GM12878 (cell line): Measurements from ENCODE around the gene NPR1. TPM values are rescaled to one million over a fixed set of nuclear protein-coding genes. Genes with fewer than 3 reads are reported as not detected.
A peak's percentile ranks its signal among the peaks of the same experiment; 100 is the strongest.

Source experiments
- ATAC-seq: fragments of 200-7000 bp; cut with Tn5 transposase; 3 replicates; pipeline ENCODE4 v1.9.1; 2020; ENCODE audit warnings: mild to moderate bottlenecking, moderate library complexity
- BruUV-seq: library from RNA; stranded (reverse); fragments of 400-500 nt; replicated peaks from 2 replicates; lab custom pipeline; 2021; lab: Mats Ljungman, UMichigan
- CTCF ChIA-PET: fragments of 300-600 bp; sonication (Branson Sonifier 250); formaldehyde crosslinking; extraction: SDS; loops from one replicate; lab custom pipeline; 2021; ENCODE audit warnings: inconsistent platforms; lab: Yijun Ruan, JAX
- POLR2A ChIA-PET: fragments of 350-600 bp; formaldehyde crosslinking; extraction: SDS; loops from one replicate; lab custom pipeline; 2021; ENCODE audit warnings: inconsistent platforms; lab: Charles Lee
- RAD21 ChIA-PET: fragments of 300-600 bp; sonication (Branson Sonifier 250); formaldehyde crosslinking; loops from one replicate; lab custom pipeline; 2023; ENCODE audit warnings: antibody characterized with exemption; ENCODE audit not compliant: unreplicated experiment; lab: Charles Lee
- SMC1A ChIA-PET: fragments of 300-600 bp; sonication (Branson Sonifier 250); formaldehyde crosslinking; loops from one replicate; lab custom pipeline; 2023; ENCODE audit not compliant: unreplicated experiment, uncharacterized antibody; lab: Charles Lee
- DNase-seq: peaks from one replicate; pipeline ENCODE4 v3.0.0-alpha.2; 2011; ENCODE audit warnings: low read depth, low spot score
- FAIRE-seq: peaks from 3 replicates; lab custom pipeline; 2011; peaks lifted over from hg19 to GRCh38; lab: Jason Lieb, UNC
- H2AFZ ChIP-seq: 2 replicates; pipeline ENCODE4 v1.6.0; 2011; ENCODE audit warnings: low read depth, low read length, control low read depth; ENCODE audit not compliant: control insufficient read depth
- H3K27ac ChIP-seq: 2 replicates; pipeline ENCODE4 v1.5.1; 2011; ENCODE audit warnings: control low read depth; ENCODE audit not compliant: control insufficient read depth, insufficient read depth
- H3K27me3 ChIP-seq, 2 experiments: replicated peaks in 1 of 2; 2 replicates each; pipeline versions ENCODE4 v1.6.0 to v1.6.1; 2011; ENCODE audit warnings: low read length in 1 of 2; ENCODE audit not compliant: control insufficient read depth in 2 of 2, insufficient read depth in 2 of 2
- H3K36me3 ChIP-seq, 2 experiments: 2 replicates each; pipeline ENCODE4 v1.5.1; 2011; ENCODE audit warnings: low read length in 1 of 2; ENCODE audit not compliant: control insufficient read depth in 2 of 2, insufficient read depth in 2 of 2
- H3K4me1 ChIP-seq: 2 replicates; pipeline ENCODE4 v1.6.1; 2011; ENCODE audit warnings: mild to moderate bottlenecking, low read length, moderate library complexity, mixed read lengths; ENCODE audit not compliant: control insufficient read depth, insufficient read depth
- H3K4me2 ChIP-seq: 2 replicates; pipeline ENCODE4 v1.6.0; 2011; ENCODE audit warnings: control low read depth; ENCODE audit not compliant: control insufficient read depth, insufficient read depth
- H3K4me3 ChIP-seq: fragments of 200-600 bp; sonication (generic); 2 replicates; pipeline ENCODE4 v1.5.1; 2016
- H3K79me2 ChIP-seq: 2 replicates; pipeline ENCODE4 v1.6.0; 2011; ENCODE audit warnings: low read length; ENCODE audit not compliant: control insufficient read depth, insufficient read depth
- H3K9ac ChIP-seq: 2 replicates; pipeline ENCODE4 v1.8.0; 2011; ENCODE audit warnings: low read length, control low read depth, mixed read lengths; ENCODE audit not compliant: control insufficient read depth, insufficient read depth
- H3K9me3 ChIP-seq: replicated peaks from 3 replicates; pipeline ENCODE4 v1.5.1; 2011; ENCODE audit warnings: mild to moderate bottlenecking, low read length; ENCODE audit not compliant: control insufficient read depth, insufficient read depth
- H4K20me1 ChIP-seq: 2 replicates; pipeline ENCODE4 v1.6.0; 2011; ENCODE audit not compliant: control insufficient read depth, insufficient read depth
- BCL3 ChIP-seq: IDR thresholded peaks from 2 replicates; pipeline ENCODE4 v1.6.1; 2011; ENCODE audit warnings: borderline replicate concordance, low read depth, mild to moderate bottlenecking, moderate library complexity, low read length; ENCODE audit not compliant: insufficient read depth, poor library complexity, severe bottlenecking
- BCLAF1 ChIP-seq: fragments of 450-650 bp; IDR thresholded peaks from 2 replicates; pipeline ENCODE4 v1.6.1; 2017; ENCODE audit warnings: antibody characterized with exemption, mild to moderate bottlenecking, moderate library complexity
- BRCA1 ChIP-seq: IDR thresholded peaks from 2 replicates; pipeline ENCODE4 v1.6.1; 2011; ENCODE audit warnings: low read depth, low read length, improper control_type of control experiment
- DPF2 ChIP-seq: fragments of 450-650 bp; IDR thresholded peaks from 2 replicates; pipeline ENCODE4 v1.6.1; 2017; ENCODE audit warnings: mild to moderate bottlenecking
- FOXK2 ChIP-seq: fragments of 450-650 bp; IDR thresholded peaks from 2 replicates; pipeline ENCODE4 v1.6.1; 2017; ENCODE audit warnings: mild to moderate bottlenecking, moderate library complexity
- GATAD2B ChIP-seq: fragments of 450-650 bp; conservative IDR thresholded peaks from 2 replicates; pipeline ENCODE4 v1.6.1; 2017; ENCODE audit warnings: low read depth, mild to moderate bottlenecking, moderate library complexity
- HCFC1 ChIP-seq: fragments of 150-350 bp; IDR thresholded peaks from 2 replicates; pipeline ENCODE4 v1.6.1; 2014; ENCODE audit warnings: low read length
- PML ChIP-seq: IDR thresholded peaks from 2 replicates; pipeline ENCODE4 v1.6.1; 2012; ENCODE audit warnings: low read length, inconsistent platforms
- POLR2A ChIP-seq: IDR thresholded peaks from 2 replicates; pipeline ENCODE4 v1.6.1; 2011; ENCODE audit warnings: low read depth, mild to moderate bottlenecking, low read length
- POLR2AphosphoS2 ChIP-seq: IDR thresholded peaks from 2 replicates; pipeline ENCODE4 v1.6.1; 2011; ENCODE audit warnings: low read depth, mild to moderate bottlenecking, low read length, improper control_type of control experiment, moderate library complexity
- POLR2AphosphoS5 ChIP-seq: IDR thresholded peaks from 2 replicates; pipeline ENCODE4 v1.6.1; 2011; ENCODE audit warnings: mild to moderate bottlenecking, low read length, inconsistent platforms
- SP1 ChIP-seq: IDR thresholded peaks from one replicate; pipeline ENCODE4 v1.6.1; 2011; ENCODE audit warnings: low read depth, low read length
- TCF7 ChIP-seq: IDR thresholded peaks from 2 replicates; pipeline ENCODE4 v1.6.1; 2014; ENCODE audit warnings: antibody characterized with exemption, borderline replicate concordance
- WRNIP1 ChIP-seq: IDR thresholded peaks from 2 replicates; pipeline ENCODE4 v1.6.1; 2011; ENCODE audit warnings: low read depth, low read length, improper control_type of control experiment, borderline replicate concordance
- ZNF622 ChIP-seq: fragments of 450-650 bp; IDR thresholded peaks from 2 replicates; pipeline ENCODE4 v1.6.1; 2017; ENCODE audit warnings: mild to moderate bottlenecking, inconsistent platforms
- ZNF687 ChIP-seq: fragments of 450-650 bp; IDR thresholded peaks from 2 replicates; pipeline ENCODE4 v1.6.1; 2017; ENCODE audit warnings: mild to moderate bottlenecking, moderate library complexity
- WGBS: methylation state at CpG from one replicate; pipeline ENCODE4 v1.1.6; 2016; ENCODE audit warnings: low lambda C conversion rate; ENCODE audit not compliant: insufficient replicate concordance, insufficient coverage; ENCODE audit errors: missing lambda C conversion rate; 5-methylcytosine and 5-hydroxymethylcytosine counted together
- in situ Hi-C: fragments of 300-500 bp; cut with MboI; formaldehyde crosslinking; loops from 9 replicates; pipeline ENCODE4 v1.14.3; 2018; ENCODE audit warnings: mixed read lengths
- intact Hi-C: fragments of 100-400 bp; cut with micrococcal nuclease; formaldehyde crosslinking; loops from one replicate; pipeline ENCODE4 v1.14.2; 2022; ENCODE audit not compliant: unreplicated experiment
- polyA plus RNA-seq, 11 experiments: library from polyadenylated mRNA; depleted of rRNA in 4 of 11; unstranded in 6 of 11; stranded (reverse) in 5 of 11; fragments of >200 nt; fragmentation: Nextera tagmentation in 4 of 11; fragmentation: Illumina TruSeq in 1 of 11; extraction: Ambion mirVana in 4 of 11; extraction: Trizol in 1 of 11; gene quantifications; 1 replicate in 1 of 11; 2 replicates in 10 of 11; pipeline versions ENCODE4 v1.2.1 to v1.2.3, GENCODE V29; 2011 to 2016; ENCODE audit warnings: inconsistent platforms in 2 of 11, missing spikeins in 2 of 11, low read depth in 1 of 11
- total RNA-seq, 4 experiments: library from RNA; depleted of rRNA in 3 of 4; stranded (reverse); fragments of >200 nt in 3 of 4; fragmentation: Illumina TruSeq in 1 of 4; extraction: Trizol in 1 of 4; gene quantifications; 2 replicates each; pipeline versions ENCODE4 v1.2.1 to v1.2.3, GENCODE V29; 2013 to 2021

NPR1 gene
- total and polyA plus RNA-seq, 10 of the 15 experiments (the other 5 are each of a cell fraction or from before 2014, with no cell fraction given): 0.09 to 2.1 (median 0.28) TPM; not detected in 1

- ChIA-PET POLR2A (interaction anchor here (0.8 kb wide), 1 partner anchor 14 kb away, joined by 3 read pairs; no protein-coding TSS in a partner anchor), CTCF (no interaction called here), SMC1A (interaction anchor here (0.5 to 4.5 kb wide), 3 partner anchors 69 to 316 kb away, joined by 3 to 24 read pairs (median 4); partner anchors contain the start of gene JTB), RAD21 (no interaction called here)
- DNase-seq: no peak
- Histone ChIP-seq H3K9ac (no peak overlapping the region), H3K79me2 (peaks cover 13% of the 10 kb centered on the region), H3K36me3 (peaks cover 15 to 41% of the 10 kb centered on the region in 2 experiments), H3K9me3 (no peaks in the 10 kb centered on the region), H3K4me2 (no peak overlapping the region), H3K27me3 (no peaks in the 10 kb centered on the region), H3K4me3 (no peak overlapping the region), H4K20me1 (no peaks in the 10 kb centered on the region), H3K4me1 (peaks cover 6% of the 10 kb centered on the region; the same call in 1 of the 2 replicates), H3K27ac (no peak overlapping the region), H2AFZ (no peak overlapping the region)
- intact Hi-C loops: no loop called here
- 72% methylated on average over 9 of the region's 9 CpGs for WGBS
- in situ Hi-C loops: no loop called here
- no peak for FAIRE-seq
- ATAC-seq: no peak
- TSS peak; percentile 49 for BruUV-seq
- TF ChIP-seq ZNF687 (no peak), TCF7 (no peak), HCFC1 (no peak), SP1 (no peak), POLR2A (peak; percentile 58), POLR2AphosphoS5 (peak; percentile 83; the same call in 1 of the 2 replicates), POLR2AphosphoS2 (0 out of 2 replicates have a peak, but pooled peaks have one; percentile 35), WRNIP1 (no peak), ZNF622 (no peak), FOXK2 (no peak), DPF2 (no peak), GATAD2B (no peak), BCLAF1 (no peak), PML (peak; percentile 48; the same call in 1 of the 2 replicates), BCL3 (peak; percentile 20), BRCA1 (no peak)
Observed at GRCh38 chr1:153661111-153661708, 17.3 kb upstream of the NPR1 start.
